Esophagus muscularis mucosa (tissue), 2 donors: ENCODE results near the gene GIPC2.

Experiments
- EP300 ChIP-seq: sonication (generic); formaldehyde crosslinking; IDR thresholded peaks from one replicate; pipeline ENCODE4 v1.6.1; 2017; ENCODE audit warnings: antibody characterized with exemption
- POLR2A ChIP-seq: fragments of 450-650 bp; IDR thresholded peaks from one replicate; pipeline ENCODE4 v1.6.1; 2017; ENCODE audit warnings: antibody characterized with exemption, moderate library complexity, mild to moderate bottlenecking, low read depth

- TF ChIP-seq POLR2A (no peak), EP300 (no peak)
These were observed 44.8 kb downstream of the GIPC2 start for GRCh38 chr1:78090472-78091133.
